ENCODE data around the gene TNFAIP8L1.
"Not testable (repeated sequence)": the region's sequence is repeated elsewhere in the genome, so short reads cannot be mapped to it uniquely, and the experiment has no call there.

Gene TNFAIP8L1
- 13.5 to 31.2 reads per million in 2 experiments for total RNA-seq

DNA sequence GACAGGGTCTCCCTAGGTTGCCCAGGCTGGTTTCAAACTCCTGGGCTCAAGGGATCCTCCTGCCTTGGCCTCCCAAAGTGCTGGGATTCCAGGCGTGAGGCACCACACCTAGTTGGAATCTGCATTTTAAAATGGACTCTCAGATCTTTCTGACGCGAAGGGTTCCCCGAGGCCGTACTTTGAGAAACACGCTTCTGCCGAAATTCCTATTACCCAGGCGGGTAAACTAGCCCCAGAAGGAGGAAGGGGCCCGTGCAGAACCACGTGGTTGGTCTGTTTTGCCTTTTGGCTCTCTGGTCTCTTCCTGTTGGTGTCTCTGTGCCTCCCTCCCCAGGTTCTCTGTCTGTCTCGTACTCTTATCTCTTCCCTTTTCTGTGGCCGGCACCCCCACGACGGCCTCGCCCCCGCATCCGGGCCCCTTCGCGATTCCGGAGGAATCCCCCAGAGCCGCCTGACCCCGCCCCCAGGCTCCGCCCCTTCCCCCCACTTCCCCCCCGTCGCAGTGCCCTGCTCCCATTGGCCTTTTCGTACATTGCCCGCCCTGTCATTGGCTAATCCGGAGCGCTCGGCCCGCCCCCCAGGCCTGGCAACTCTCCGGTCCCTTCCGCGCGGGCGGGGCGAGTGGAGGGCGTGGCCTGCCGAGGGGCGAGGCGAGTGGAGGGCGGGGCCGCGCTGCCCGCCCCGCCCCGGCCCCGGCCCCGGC, at the start of gene TNFAIP8L1:
Gene TNFAIP8L1 (plus strand): TSS at position 689 of the 703 bp plus-strand sequence. CDS start 12,354 bp downstream, outside the sequence.
- peak; percentile 99 for DNase-seq (ENCODE audit: low read depth)

DNA sequence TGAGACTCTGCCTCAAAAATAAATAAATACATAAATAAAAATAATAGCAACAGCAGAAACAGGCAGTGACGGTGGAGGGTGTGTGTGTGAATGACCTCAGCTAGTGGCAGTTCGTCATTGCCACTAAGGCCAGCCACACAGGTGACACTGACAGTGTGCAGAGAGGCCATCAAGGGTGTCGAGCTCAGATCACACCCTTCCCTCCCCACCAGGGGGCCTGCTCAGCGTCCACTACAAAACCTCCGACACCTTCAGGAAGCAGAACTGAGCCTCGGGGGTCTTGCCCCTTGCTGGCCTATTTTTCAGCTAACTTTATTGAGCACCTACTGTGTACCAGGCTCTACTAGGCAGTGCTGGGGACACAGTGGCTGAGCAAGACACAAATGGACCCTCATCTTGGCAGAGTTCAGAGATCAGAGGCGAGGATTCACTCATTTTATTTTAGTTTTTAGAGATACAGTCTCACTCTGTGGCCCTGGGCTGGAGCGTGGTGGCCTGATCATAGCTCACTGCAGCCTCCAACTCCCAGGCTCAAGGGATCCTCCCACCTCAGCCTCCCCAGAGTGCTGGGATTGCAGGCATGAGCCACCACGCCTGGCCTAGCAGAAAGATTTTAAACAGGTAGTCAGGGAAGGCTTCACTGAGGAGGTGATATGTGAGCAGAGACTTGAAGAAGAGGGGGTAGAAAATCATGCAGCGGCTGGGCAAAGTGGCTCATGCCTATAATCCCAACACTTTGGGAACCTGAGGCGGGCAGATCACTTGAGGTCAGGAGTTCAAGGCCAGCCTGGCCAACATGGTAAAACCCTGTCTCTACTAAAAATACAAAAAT, 49.5 kb upstream of the TNFAIP8L1 start:
- no peak for DNase-seq (ENCODE audit: low read depth)

DNA sequence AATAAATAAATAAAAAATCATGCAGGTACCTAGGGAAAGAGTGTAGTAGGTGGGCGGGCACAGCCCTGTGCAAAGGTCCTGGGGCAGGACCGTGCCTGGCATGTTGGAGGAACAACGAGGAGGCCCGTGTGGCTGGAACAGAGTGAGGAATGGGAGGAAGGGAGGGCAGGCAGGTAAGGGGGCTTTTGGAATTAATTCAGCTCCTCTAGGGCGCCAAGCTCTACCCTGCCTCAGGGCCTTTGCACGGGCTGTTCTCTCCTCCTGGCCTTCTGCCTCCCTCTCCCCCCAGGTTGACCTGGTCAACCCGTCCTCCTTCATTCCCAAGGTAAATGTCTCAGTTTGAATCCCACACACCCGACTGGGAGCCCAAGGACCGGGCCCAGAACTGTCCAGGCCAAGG, 48.8 kb upstream of the TNFAIP8L1 start:
- no peak for DNase-seq (ENCODE audit: low read depth)

GRCh38 chr19:4591320-4591719, 48.0 kb upstream of the TNFAIP8L1 start:
- DNase-seq (ENCODE audit: low read depth), result no peak

GRCh38 chr19:4592445-4592844, 46.9 kb upstream of the TNFAIP8L1 start:
- DNase-seq (ENCODE audit: low read depth), result no peak

DNA sequence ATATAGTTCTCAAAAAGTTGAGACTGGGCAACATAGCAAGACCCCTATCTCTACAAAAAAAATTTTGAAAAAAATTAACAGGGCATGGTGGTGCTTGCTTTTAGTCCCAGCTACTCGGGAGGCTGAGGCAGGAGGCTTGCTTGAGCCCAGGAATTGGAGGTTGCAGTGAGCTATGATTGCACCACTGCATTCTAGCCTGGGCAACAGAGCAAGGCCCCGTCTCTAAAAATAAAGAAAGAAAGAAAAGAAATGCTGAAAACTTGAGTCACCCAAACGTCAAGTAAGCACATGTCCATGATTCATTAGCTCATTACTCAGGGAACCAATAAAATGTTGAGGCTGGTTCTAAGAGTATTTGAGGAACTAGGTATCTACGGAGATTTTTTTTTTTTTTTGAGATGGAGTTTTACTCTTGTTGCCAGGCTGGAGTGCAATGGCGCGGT, 45.9 kb upstream of the TNFAIP8L1 start:
- DNase-seq (ENCODE audit: low read depth), result no peak

DNA sequence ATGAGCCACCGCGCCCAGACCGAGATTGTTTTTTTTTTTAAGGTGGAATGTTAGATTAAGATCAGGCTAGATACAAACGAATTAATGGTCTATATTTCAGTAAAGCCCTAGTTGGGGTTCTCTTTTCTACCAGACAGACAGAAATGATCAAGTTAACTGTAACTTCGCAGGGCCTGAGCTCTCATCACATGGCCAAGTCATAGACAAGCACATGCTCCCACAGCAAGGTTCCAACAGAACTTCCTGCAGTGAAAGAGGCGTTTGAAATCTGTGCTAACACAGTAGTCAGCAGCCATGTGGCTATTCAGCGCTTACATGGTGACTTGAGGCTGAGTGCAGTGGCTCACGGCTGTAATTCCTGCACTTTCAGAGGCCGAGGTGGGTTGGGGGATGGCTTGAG, 45.1 kb upstream of the TNFAIP8L1 start:
- no peak for DNase-seq (ENCODE audit: low read depth)

DNA sequence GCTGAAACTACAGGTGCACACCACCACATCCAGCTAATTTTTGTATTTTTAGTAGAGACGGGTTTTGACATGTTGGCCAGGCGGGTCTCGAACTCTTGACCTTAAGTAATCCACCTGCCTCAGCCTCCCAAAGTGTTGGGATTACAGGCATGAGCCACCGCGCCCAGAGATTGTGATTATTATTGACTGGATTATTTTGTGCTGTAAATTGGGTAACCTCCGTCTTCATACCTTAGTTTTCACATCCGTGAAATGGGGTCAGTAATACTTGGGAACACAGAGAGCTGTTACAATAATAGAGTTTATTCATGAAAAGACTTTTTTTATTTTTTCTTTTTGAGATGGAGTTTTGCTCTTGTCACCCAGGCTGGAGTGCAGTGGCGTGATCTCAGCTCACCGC, 44.2 kb upstream of the TNFAIP8L1 start:
- not testable (repeated sequence) for DNase-seq (ENCODE audit: low read depth)

GRCh38 chr19:4596033-4596904, 43.0 kb upstream of the TNFAIP8L1 start:
- no peak for DNase-seq (ENCODE audit: low read depth)

DNA sequence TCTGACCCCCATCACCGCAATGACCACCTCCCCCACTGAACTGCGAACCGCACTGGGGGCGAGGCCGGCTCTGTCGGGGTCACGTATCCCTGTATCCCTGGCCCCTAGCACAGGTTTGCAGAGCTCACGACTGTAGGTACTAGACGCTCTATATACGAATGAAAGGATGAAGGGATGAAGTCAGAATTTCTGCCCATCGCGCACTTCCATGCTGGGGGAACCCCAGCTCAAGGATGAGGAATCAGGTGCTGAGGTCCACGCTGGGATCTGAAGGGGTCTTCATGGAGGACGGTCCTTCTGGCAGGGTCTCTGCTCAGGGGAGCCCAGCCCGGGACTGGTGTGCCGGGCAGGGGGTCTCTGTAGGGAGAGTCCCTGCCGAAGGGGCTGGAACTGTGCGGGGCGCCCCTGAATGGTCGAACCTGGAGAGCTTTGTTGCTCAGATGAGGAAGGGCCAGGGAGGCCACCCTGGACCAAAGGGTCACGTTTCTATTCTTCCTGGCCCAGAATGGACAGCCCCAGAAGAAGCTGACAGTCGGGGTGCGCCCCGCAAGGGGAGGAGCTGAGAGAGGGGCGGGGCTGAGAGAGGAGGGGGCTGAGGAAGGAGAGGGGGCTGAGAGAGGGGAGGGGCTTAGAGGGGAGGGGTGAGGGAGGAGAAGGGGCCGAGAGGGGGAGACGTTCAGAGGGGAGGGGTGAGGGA, 41.9 kb upstream of the TNFAIP8L1 start:
- no peak for DNase-seq (ENCODE audit: low read depth)

DNA sequence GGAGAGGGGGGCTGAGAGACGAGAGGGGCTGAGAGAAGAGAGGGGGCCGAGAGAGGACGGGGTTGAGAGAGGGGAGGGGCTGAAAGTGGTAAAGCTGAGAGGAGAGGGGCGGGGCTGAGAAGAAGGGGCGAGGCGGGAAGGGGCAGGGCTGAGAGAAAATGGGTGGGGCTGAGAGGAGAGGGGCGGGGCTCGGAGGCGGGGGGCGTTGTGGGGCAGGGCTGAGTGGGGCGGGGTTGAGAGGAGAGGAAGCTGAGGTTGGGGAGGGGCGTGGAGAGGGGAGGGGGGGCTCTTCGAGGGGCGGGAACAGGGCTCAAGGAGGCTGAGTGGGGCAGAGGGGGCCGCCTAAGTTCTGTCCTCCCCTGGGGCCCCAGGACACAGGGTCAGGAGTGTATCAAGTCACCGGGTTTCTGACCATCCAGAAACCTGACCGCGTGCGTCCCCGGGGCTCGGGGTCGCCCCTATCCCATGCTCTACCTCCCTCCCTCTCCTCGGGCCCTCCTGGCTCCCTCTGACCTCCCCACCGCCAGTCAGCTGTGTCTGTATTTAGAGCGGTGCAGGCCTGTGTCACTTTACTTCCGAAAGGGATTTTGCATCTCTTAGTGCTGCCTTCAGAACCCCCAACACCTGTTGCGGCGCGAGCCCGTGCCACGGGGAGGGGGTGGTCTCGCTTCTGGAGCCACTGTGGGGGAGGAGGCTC, 41.2 kb upstream of the TNFAIP8L1 start:
- peak; percentile 23 for DNase-seq (ENCODE audit: low read depth)

DNA sequence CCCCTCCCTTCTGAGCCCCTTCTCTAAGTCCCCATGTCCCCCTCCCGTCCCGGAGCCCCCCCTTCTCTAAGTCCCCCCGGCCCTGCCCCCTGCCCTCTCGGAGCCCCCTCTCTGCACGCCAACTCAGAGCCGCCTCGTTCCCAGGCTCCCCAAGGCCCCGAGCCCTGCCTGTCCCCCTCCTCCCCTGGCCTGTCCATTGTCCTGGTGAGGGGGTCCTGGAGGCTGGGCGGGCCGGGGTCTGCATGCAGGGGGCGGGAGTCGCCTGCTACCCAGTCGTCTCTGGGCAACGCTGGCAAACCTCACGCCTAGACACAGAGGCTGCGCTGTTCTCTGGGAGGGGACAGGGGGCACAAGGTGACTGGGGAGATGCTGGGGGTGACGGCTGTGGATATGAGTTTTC, 40.6 kb upstream of the TNFAIP8L1 start:
- DNase-seq (ENCODE audit: low read depth), result no peak

DNA sequence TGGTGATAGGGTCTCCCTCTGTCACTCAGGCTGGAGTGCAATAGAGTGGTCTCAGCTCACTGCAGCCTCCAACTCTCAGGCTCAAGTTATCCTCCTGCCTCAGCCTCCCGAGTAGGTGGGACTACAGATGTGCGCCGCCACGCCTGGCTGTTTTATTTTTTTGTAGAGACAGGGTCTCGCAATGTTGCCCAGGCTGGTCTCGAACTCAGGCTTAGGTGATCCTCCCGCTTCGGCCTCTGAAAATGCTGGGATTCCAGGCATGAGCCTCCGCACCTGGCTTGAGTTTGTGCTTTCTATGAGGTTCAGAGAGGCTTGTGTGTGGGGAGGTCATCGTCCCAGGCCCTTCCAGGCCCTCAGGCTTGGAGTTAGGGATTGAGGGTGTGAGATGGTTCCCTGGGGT, 39.2 kb upstream of the TNFAIP8L1 start:
- DNase-seq (ENCODE audit: low read depth), result no peak

GRCh38 chr19:4600893-4601292, 38.4 kb upstream of the TNFAIP8L1 start:
- no peak for DNase-seq (ENCODE audit: low read depth)

- no peak for DNase-seq (ENCODE audit: low read depth)
Measured at GRCh38 chr19:4602173-4602788, 37.0 kb upstream of the TNFAIP8L1 start.

GRCh38 chr19:4602915-4603314, 36.4 kb upstream of the TNFAIP8L1 start:
- DNase-seq (ENCODE audit: low read depth), result no peak

DNA sequence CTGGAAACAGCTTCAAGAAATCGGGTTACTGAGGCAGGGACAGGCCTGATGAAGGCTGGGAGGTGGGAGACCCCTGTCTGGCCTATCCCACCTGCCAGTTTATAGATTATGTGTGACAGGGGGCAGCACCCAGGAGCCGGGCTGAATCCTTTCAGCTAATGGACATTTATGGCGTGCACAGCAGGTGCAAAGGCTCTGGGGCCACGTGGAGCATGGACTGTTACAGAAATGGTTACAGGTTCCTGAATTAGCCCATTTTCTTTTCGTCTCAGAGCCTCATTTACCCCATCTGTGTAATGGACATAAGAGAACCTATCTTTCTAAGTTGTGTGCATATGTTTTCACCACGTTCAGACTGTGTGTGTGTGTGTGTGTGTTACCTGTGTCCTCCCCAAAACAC, 34.4 kb upstream of the TNFAIP8L1 start:
- DNase-seq (ENCODE audit: low read depth), result no peak

- no peak for DNase-seq (ENCODE audit: low read depth)
Measured at GRCh38 chr19:4606181-4606580, 33.1 kb upstream of the TNFAIP8L1 start.

- no peak for DNase-seq (ENCODE audit: low read depth)
Measured at GRCh38 chr19:4606921-4607678, 32.2 kb upstream of the TNFAIP8L1 start.
